ENCODE data around the gene RPS16.

Gene RPS16

GRCh38 chr19:39445196-39446111, 9.7 kb upstream of the RPS16 start, which contains the start of gene SUPT5H (continued):
- peak; percentile 87 for TF ChIP-seq KLF17 (tag by site-specific recombination; IDR thresholded peaks at IDR 0.05)
- TF ChIP-seq KLF1 (tag by site-specific recombination; IDR thresholded peaks at IDR 0.05), result peak; percentile 72
- TF ChIP-seq ZNF366 (tag by site-specific recombination; conservative IDR thresholded peaks at IDR 0.05), result peak; percentile 72
- TF ChIP-seq ZFP69B (tag by site-specific recombination; IDR thresholded peaks at IDR 0.05), result peak; percentile 70; the same call in 1 of the 2 replicates
- peak; percentile 100 for TF ChIP-seq ZXDB (tag by site-specific recombination; IDR thresholded peaks at IDR 0.05)
- no peak for TF ChIP-seq ZNF645 (tag by site-specific recombination; IDR thresholded peaks at IDR 0.05)
- peak; percentile 79; the same call in 1 of the 2 replicates for TF ChIP-seq ZNF785 (tag by site-specific recombination; IDR thresholded peaks at IDR 0.05)
- 0 out of 2 replicates have a peak, but pooled peaks have one; percentile 8 for TF ChIP-seq ZNF280D (tag by site-specific recombination; IDR thresholded peaks at IDR 0.05)
- TF ChIP-seq ZNF791 (tag by site-specific recombination; IDR thresholded peaks at IDR 0.05), result peak; percentile 10; the same call in 1 of the 2 replicates
- TF ChIP-seq KLF10 (tag by site-specific recombination; IDR thresholded peaks at IDR 0.05), result peak; percentile 59; the same call in 1 of the 2 replicates
- no peak for TF ChIP-seq ZNF37A (tag by site-specific recombination; IDR thresholded peaks at IDR 0.05)
- peak; percentile 96 for TF ChIP-seq ZFP37 (tag by site-specific recombination; IDR thresholded peaks at IDR 0.05)
- TF ChIP-seq REPIN1 (tag by site-specific recombination; IDR thresholded peaks at IDR 0.05; ENCODE audit: low read depth), result 0 out of 2 replicates have a peak, but pooled peaks have one; percentile 71
- peak; percentile 58 for TF ChIP-seq ZSCAN30 (tag by site-specific recombination; IDR thresholded peaks at IDR 0.05)
- no peak for TF ChIP-seq ZNF266 (tag by site-specific recombination; IDR thresholded peaks at IDR 0.05; ENCODE audit: low read depth)
- peak; percentile 62 for TF ChIP-seq ZNF600 (tag by site-specific recombination; IDR thresholded peaks at IDR 0.05)
- peak; percentile 88; the same call in 1 of the 2 replicates for TF ChIP-seq ZNF792 (tag by site-specific recombination; IDR thresholded peaks at IDR 0.05)
- peak; percentile 60; the same call in 1 of the 2 replicates for TF ChIP-seq ZNF394 (tag by site-specific recombination; IDR thresholded peaks at IDR 0.05; ENCODE audit: borderline replicate concordance)
- TF ChIP-seq ZNF548 (tag by site-specific recombination; IDR thresholded peaks at IDR 0.05), result 0 out of 2 replicates have a peak, but pooled peaks have one; percentile 24
- TF ChIP-seq YY2 (tag by site-specific recombination; IDR thresholded peaks at IDR 0.05), result peak; percentile 97
- TF ChIP-seq ZNF660 (tag by site-specific recombination; IDR thresholded peaks at IDR 0.05), result peak; percentile 93
- peak; percentile 83 for TF ChIP-seq ZBTB20 (tag by site-specific recombination; IDR thresholded peaks at IDR 0.05)
- peak; percentile 94 for TF ChIP-seq ZEB2 (tag by site-specific recombination; IDR thresholded peaks at IDR 0.05)
- no peak for TF ChIP-seq ZNF404 (tag by site-specific recombination; IDR thresholded peaks at IDR 0.05)
- peak; percentile 48; the same call in 1 of the 2 replicates for TF ChIP-seq ZSCAN4 (tag by site-specific recombination; IDR thresholded peaks at IDR 0.05)
- peak; percentile 56; the same call in 1 of the 2 replicates for TF ChIP-seq ZNF398 (tag by site-specific recombination; IDR thresholded peaks at IDR 0.05)
- TF ChIP-seq ZNF626 (tag by site-specific recombination; IDR thresholded peaks at IDR 0.05), result no peak
- peak; percentile 85; the same call in 1 of the 2 replicates for TF ChIP-seq ZNF639 (tag by site-specific recombination; IDR thresholded peaks at IDR 0.05)
- TF ChIP-seq SCRT2 (tag by site-specific recombination; IDR thresholded peaks at IDR 0.05), result peak; percentile 37; the same call in 1 of the 2 replicates
- TF ChIP-seq ZNF175 (tag by site-specific recombination; IDR thresholded peaks at IDR 0.05), result no peak
